HG03139 (cell line): ENCODE results near the gene PRSS35.
A peak's percentile ranks its signal among the peaks of the same experiment; 100 is the strongest.
"Not testable (repeated sequence)": the region's sequence is repeated elsewhere in the genome, so short reads cannot be mapped to it uniquely, and the experiment has no call there.

Source experiments
- ATAC-seq: cut with Tn5 transposase; IDR thresholded peaks from one replicate; pipeline ENCODE4 v1.9.1; 2021; ENCODE audit not compliant: unreplicated experiment

PRSS35 gene

GRCh38 chr6:83514866-83515466, 2.6 kb downstream of the PRSS35 start:
- ATAC-seq = no peak

GRCh38 chr6:83517500-83517899, 5.2 kb downstream of the PRSS35 start:
- ATAC-seq = no peak

GRCh38 chr6:83518816-83519480, 6.6 kb downstream of the PRSS35 start:
- no peak for ATAC-seq

- peak; percentile 61 for ATAC-seq
Observed at GRCh38 chr6:83536034-83536646, 23.8 kb downstream of the PRSS35 start.

- ATAC-seq = no peak
Observed at GRCh38 chr6:83536647-83537589, 24.6 kb downstream of the PRSS35 start.

GRCh38 chr6:83539678-83540077, 27.3 kb downstream of the PRSS35 start:
- no peak for ATAC-seq

GRCh38 chr6:83546636-83547035, 34.3 kb downstream of the PRSS35 start:
- ATAC-seq = no peak

- ATAC-seq = not testable (repeated sequence)
Observed at GRCh38 chr6:83550482-83550881, 38.1 kb downstream of the PRSS35 start.

- not testable (repeated sequence) for ATAC-seq
Observed at GRCh38 chr6:83551748-83552147, 39.4 kb downstream of the PRSS35 start.

- no peak for ATAC-seq
Observed at GRCh38 chr6:83556871-83557270, 44.5 kb downstream of the PRSS35 start.

- ATAC-seq = no peak
Observed at GRCh38 chr6:83558975-83559374, 46.6 kb downstream of the PRSS35 start.

GRCh38 chr6:83571663-83572185, 59.4 kb downstream of the PRSS35 start:
- not testable (repeated sequence) for ATAC-seq

GRCh38 chr6:83574783-83575182, 62.4 kb downstream of the PRSS35 start:
- ATAC-seq = no peak
